GM12892 (cell line): ENCODE measurements around the gene HOXD9.

Experiments used
- POLR2A ChIP-seq: IDR thresholded peaks from 2 replicates; pipeline ENCODE4 v1.6.1; 2011; ENCODE audit warnings: low read depth, low read length, control low read depth
- POLR2AphosphoS5 ChIP-seq: IDR thresholded peaks from 2 replicates; pipeline ENCODE4 v1.6.1; 2011; ENCODE audit warnings: low read depth, low read length, control low read depth

GRCh38 chr2:176156807-176157498, 34.4 kb downstream of the HOXD9 start, which contains the start of gene HOXD3:
- TF ChIP-seq POLR2A = no peak
- no peak for TF ChIP-seq POLR2AphosphoS5
